ENCODE data around the gene PCTP.

The PCTP gene

DNA sequence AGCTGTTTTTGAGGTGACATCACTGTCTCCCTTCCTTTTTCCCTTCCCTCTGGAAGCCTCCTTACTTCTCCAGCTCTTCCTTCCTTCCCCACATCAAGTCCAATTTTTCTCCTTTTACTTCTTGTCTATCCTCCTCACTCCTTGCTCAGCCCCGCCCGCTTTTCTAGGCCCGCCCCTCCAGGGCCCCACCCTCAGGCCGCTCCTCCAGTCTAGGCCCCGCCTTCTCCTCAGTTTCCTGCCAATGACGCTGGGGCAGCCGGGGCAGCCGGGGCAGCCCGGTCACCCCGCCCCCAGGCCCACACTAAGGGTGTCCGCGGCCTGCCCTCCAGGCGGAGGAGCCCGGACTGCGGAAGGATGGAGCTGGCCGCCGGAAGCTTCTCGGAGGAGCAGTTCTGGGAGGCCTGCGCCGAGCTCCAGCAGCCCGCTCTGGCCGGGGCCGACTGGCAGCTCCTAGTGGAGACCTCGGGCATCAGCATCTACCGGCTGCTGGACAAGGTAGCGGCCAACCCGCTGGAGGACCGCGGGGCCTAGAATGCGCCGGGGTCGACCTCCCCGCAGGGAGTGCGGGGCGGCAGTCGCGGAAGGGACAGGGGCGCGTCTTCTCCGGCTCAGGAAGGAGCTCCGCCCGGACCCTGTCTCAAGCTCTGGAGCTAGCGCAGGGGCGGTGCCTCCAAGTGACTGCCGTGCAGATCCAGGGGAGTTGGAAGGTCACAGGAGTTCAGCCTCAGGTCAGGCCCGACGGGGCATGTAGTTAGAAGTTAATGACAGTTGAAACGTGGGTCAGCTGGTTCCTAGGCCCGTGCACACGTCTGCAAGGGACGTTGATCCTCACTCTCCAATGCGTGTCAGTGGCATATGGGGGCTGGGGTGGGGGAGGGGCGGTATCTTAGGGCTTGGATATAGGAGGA, at the start of gene PCTP:
Gene PCTP (plus strand): TSS at position 302 of the 908 bp plus-strand sequence. CDS start 53 bp downstream, at position 355.
- DNase-seq = peak; percentile 87

DNA sequence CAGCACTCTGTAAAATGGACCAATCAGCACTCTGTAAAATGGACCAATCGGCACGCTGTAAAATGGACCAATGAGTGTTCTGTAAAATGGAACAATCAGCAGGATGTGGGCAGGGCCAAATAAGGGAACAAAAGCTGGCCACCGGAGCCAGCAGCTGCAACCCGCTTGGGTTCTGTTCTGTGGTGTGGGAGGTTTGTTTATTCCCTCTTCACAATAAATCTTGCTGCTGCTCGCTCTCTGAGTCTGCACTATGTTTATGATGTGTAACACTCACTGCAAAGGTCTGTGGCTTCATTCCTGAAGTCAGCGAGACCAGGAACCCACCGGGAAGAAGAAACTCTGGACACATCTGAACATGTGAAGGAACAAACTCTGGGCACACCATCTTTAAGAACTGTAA, 48.7 kb upstream of the PCTP start:
- DNase-seq = no peak

DNA sequence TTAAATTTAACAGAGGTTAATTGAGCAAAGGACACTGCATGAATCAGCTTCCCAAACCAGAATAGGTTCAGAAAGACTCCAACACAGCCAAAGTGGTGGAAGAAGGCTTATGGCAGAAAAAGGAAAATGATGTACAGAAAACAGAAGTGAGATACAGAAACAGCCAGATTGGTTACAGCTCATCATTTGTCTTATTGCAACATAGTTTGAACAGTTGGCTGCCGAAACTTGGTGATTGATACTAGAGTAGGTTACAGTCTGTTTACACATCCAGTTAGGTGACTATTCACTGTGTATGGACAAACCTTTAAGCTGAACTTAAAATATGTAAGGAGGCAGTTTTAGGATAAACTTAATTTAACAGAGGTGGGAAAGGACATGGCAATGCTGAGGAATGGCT, 46.5 kb upstream of the PCTP start:
- no peak for DNase-seq

DNA sequence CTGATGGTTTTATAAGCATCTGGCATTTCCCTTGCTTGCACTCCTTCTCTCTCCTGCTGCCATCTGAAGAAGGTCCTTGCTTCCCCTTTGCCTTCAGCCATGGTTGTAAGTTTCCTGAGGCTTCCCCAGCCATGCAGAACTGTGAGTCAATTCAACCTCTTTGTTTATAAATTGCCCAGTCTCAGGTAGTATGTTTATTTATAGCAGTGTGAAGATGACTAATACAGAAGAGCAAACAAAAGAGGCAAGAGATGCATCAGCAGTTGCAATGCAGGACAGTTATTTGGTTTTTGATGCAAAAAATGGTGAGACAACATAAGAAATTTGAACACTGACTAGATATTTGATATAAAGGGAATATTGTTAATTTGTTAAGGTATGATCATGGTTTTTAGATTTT, 45.0 kb upstream of the PCTP start:
- no peak for DNase-seq

DNA sequence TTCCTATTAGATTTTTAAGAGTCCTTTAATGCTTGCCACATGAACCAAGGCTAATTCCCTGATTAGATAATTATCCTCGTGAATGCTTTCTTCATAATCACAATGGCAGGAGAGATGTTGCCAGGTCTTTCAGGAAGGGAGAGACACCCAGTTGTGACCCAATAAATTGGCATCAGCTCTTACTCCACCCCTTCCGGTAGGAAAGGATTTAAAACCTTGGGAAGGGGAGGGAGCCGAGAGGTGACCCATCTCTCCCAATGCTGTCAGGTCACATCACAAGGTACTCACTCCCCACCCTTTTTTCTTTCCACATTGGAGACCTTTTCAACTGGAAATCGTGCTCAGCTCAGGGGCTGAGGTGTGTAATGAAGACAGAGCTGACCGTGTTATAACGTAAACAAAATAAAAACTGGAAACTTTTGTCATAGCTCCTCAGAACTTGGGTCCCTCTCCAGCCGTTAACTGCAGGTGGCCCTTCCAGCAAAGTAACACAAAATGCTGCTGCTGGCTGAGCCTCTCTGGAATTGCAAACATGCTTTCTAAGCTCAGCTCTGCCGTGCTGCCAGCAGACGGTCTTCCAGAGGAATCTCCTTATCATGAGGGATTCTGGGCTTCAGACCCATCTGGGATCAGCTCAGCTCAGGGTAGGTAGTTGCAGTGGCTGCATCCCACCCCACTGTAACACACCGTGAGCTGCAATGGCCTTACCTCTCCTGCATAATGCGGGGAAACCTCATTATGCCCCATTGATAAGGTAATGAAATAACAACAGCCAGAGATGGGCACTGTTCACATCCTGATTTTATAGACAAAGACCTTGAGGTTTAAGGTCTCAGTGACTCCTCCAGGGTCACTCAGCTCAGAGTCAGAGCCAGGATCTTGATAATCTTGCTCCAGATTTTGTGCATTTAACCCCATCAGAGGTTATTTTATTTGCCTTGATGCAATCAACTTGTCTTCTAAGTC, 43.8 kb upstream of the PCTP start:
- DNase-seq = no peak

DNA sequence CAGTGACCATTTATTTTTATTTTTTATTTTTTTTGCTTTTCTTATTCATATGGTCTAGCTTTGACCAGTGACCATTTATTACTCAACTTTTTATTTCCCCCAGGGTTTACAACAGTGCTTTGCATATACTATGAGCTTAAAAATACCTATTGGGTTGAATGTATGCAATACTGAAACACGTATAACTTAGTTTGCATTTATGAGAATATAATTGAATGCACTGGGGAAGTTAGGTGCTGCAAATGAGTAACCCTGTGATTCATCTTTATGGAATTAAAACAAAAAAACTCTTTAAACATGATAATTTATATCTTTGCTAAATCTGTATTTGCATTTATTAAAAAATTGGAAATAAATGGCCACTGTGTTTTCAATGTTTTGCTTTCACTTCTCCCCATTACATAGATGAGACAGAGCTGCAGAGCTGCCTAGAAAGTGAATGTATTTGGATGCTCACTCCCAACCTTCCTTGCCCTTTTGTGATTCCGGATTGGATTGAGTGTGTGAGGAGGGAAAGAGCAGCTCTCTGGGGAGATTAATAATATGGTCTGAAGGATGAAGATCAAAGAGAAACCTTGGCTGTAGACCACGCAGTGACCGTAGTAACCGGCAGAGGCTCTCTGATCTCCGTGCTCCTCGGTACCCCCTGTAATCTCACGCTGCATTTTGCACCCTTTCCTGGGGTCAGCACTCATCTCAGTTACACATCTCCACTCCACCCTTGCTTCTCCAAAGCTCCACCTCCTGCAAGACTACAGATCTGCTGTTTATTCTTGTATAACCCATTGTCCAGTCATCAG, 42.5 kb upstream of the PCTP start:
- no peak for DNase-seq

DNA sequence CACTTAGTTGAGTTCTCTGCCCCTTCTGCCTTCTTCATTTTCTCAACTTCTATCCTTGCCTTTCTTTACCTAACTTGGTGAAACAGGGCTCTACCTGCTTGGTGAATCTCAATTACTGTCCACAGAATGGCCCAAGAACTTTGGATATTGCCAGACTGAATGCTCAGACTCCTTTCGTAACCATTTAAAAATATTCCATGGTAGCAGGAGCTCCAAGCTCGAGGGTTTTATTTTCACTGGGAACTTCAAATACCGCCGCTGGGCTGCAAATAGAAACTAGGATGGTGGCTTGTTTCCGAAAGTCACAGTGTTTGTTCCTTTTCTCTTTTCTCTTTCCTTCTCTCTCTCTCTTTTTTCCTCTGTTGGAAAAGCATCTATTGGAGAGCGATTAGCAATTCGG, 41.4 kb upstream of the PCTP start:
- no peak for DNase-seq

DNA sequence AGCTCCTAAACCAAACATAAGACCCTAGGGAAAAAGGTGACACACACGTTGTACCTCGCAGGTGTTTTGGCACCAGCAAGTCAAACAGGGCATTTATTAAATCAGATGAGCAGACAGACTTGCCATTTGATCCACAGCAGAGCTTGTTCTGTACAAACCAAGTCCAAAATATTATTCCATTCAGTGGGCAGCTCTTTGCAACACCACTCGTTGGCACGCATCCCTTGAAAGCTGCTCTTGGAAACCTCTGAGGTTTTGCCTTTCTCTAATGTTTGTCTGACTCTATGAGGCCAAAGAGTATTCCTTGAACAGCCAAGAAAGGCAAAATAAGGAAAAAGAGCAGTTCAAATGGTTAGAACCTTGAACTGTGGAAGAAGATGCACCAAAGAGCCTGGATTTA, 40.9 kb upstream of the PCTP start:
- no peak for DNase-seq

DNA sequence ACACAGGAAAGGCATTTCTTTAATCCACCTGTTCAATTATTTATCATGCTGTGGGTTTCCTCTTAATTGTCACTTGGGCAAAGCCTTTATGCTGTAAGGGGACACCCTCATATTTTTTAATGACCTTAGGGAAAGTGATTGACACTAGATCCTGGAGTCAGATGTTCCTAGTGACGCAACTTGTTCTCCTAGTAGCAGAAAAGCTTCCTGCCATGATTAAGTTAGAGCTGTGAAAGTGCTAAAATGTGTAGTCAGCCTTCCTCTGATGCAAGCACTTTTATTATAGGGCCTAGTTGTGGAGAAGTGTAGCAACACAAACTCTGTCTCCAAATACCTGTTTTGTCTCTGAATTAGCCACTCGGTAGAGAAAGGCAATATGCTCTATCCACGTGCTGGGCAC, 40.4 kb upstream of the PCTP start:
- DNase-seq = no peak

DNA sequence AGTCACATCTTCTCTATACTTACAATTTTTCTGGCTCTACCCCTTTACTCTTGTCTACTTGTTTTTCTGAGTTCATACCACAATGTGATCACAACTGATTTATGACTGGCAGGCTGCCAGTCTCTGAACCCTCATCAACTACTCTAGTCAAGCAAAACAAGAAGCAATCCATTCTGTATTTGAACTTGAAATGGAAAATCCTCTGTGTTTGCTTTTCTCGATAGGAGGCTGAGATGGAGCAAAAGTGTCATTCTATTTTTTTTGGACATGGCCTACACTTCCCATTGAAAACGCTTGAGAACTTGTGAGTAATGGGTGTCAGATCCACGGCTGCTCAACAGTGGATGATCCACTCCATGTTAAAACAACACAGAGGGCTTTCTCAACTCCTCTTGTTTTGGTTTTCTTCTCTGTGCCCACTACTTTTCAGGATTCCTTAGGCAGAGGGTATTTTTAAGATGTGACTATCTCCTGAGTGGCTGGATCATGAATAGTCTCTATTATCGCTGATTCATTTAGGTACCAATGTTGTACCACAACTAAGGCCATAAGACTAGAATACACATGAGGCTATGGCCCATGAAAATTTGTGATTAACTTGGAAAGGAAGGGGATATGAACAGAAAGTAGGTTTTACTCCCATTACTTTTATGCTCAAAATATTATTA, 39.9 kb upstream of the PCTP start:
- DNase-seq = no peak

DNA sequence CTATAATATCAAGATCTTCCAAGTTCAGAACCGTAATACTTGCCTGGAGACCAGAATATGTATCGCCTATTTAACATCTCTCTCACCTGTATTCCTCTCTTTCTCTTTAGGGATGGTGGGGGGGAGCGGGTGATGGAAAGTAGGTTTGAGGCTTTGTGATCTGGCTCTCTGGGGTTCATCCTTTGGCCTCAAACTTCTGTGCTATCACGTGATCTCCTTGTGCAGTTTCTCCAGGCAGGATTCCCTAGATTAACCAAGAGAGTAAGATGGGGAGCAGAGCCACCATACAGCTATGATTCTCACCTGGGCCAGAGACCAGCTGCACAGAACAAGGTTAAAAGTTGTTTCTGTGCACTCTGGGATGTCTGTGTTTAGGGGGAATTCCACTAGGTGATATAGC, 33.4 kb upstream of the PCTP start:
- no peak for DNase-seq

DNA sequence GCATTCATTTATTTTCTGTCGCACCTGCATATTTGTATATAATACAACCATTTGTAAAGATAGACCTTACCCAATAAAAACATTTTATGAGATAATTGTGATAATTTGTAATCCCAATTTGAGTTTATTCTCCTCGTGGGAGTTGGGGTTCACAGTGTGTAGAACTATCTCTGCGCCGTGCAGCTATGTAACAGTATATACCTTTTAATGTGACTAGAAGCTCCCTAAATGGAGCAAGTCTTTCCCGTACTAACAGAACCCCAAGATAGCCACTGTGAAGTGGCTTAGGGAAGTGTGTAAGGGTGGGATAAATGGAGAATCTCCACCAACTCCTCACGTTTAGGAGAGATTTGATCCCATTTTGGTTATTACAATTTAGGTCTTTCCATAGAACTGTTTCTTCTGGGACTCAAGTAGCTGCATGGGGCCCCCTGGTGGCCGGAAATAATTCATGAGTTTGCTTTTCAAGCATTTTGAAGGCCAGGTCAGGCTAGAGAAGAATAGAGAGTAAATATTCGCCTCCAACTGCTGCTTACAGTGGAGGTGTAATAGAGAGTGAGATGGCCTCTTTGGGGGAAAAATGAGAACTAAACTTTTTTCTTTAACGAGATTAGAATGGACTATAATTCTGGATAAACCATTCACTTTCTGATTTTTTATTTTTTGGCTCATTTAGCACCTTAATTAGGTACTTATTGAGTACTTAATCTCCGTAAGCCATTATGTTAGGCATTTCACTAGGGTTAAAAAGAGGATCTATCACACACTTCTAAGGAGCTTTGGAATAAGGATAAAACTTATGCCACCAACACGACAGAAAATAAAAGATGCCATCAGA, 32.7 kb upstream of the PCTP start:
- DNase-seq = peak; percentile 65

DNA sequence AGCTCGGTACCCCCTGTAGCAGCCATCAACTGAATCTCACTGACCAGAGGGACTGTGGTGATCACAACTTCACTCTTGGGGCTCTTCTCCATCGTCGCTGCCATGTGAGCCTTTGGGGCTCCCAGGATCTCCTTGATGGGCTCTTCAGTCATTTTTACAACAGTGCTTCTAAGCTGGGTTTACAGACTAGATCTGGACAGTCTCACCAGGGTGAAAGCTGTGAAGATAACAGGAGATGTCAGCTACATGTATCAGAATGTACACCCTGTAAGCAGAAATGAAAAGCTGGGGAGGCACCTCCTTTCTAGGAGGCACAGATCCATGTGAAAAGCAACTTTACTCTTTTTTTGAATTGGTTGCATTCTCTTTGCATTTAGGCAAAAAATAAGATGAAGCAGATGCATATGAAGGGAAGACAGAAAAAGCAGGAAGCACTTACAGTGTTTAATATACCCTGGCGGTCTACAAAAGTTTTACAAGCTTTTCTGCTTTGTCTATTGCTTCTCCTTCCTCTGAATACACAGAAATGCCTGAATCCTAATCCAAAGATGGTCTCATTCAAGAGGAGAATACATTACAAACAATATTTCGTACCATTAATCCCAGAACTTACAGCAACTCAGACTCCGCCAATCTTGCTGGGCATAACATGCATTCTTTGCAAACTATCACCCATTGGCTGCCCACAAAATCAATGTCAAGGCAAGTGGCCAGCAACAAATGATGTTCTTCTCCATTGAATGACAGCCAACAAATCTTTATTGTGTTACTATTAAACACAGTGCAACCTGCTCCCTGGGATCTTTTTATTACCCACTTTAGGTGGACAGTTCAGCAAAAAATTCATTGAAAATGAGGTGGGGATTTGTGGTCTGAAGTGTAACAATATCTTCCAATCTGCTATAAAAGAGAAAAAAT, 29.7 kb upstream of the PCTP start:
- no peak for DNase-seq

DNA sequence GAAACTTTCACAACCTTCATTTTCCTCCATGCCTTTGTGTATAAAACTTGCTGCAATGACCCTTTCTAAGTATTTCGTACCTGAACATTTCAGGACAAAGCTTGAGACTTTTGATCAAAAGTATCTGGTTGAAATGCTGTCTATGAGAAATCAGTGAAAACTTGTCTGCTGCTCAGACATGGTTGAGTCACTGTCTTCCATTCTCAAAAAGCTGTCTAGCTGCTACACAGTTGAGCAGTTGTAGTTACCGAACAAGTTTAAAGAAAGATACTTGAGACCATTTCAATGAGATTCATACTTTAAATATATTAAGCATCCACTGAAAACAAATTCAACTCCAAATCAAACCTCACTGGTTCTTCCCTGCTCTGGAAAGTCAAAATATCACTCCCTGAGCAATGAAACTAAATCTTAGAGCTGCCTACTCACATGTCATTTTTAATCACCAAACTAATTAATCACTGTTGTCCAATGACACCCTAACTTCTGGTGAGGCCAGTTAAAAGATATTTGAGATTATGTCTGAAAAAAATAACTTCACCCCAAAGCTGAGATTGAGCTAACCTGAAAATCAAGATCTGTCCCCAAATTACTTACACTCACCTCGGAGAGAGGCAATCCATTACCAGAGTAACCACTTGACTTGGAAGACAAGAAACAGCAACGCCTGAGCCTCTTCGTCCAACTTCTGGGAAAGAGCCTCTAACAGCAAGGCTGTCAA, 28.7 kb upstream of the PCTP start:
- DNase-seq = no peak

DNA sequence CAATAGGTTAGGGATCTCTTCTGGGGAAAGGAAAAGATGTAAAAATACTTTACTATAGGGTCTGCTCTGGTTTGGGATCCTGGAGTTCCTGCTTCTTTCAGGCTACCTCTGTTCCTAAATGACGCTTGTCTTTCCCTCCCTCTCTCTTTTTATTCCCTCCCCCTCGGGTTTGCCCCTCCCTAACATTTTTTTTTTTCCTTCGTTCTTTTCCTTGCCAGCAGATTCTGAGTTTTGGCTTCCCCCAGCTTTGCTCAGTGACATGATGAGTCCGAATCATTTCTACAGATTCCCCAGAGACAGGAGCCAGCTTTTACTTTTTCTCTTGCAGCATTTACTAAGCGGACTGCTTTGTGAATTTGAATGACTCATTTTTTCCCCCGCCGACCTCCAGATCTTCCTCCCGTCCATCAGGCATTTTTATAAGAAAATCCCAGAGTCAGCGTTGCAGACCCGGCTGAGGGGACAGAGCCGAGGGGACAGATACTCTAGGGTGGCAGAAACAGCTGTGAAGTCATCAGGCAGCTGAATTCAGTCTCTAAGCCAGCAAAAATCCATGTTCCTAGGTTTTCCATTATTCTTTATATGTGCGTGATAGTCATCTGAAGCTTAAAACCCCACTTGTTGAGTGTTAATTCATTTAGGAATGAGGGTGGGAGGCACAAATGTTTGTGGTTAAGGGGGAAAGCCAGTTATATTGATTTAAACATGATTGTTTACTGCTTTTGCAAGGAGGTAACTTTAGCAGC, 27.9 kb upstream of the PCTP start, which contains the start of gene TMEM100:
Gene TMEM100 (minus strand): TSS at position 123 of the 746 bp plus-strand sequence. CDS start 1,794 bp downstream, outside the sequence.
- DNase-seq = no peak

DNA sequence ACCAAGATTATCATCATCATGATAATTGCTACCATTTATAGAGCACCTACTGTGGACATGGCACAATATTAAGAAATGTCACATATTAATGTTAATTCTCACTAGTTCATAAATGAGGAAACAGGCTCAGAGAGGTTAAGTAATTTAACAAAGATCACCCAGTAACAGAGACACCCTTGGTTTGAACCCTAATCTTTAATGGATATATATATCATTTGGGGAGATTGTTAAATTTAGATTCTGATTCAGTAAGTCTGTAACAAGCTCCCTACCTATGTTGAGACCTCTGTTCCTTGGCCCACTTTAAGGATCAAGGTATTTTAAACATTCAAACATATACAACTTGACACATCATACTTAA, 27.4 kb upstream of the PCTP start:
- DNase-seq = no peak

DNA sequence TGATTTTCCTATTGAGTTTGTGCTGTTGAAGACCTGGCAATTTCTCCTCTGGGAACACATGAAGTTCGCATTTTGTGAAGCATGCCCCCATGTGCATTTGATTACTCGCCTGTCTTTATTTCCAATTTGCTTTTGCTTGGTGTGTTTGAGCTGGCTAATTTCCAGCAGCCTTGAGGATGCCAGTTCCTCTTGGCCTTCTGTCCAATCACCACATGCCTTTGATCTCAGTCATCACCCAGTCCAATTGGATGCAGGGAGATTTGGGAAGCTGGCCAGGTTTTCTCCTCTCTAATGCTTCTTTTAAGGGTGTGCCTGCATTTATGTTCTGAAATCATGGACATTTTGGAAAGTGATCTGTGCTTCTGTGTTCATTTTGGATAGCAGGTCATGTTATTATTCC, 24.4 kb upstream of the PCTP start:
- DNase-seq = no peak

DNA sequence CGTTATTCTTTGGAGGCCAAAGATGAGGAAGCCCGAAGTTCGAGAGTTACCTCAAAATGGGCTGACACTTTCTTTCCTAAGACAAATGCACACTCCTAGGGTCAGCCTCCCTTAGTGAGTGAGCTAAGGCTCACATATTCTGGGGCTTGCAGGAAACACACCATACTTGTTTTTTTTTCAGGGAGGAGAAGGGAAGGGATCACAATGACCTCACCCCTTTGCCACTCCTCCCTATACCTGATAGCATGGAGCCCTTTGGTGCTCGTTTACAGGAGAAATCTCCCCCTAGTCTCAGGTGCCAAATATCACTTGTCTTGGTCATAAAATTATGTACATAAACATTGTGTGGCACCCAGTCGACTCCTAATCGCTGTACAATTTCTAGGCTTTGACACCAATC, 23.6 kb upstream of the PCTP start:
- DNase-seq = no peak

DNA sequence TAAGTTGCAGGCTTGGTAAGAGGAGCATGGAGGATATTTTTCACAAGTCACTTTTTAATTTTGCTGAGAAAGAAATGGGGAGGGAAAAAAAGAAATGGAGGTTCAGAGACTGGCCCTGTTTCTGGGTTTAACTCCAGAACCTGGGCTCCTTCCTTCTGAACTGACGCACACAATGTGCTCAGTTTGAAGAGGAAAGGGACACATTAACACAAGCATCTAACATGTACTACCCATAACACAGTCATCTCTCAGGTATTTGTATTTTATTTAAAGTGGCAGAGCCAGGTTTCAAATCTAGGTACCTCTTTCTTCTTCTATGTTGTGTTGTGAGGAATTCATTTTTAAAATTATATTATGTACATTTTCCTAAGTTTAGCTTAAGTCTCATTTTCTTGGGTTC, 22.9 kb upstream of the PCTP start:
- DNase-seq = no peak

All from activated naive CD4-positive, alpha-beta T cell treated with Interleukin-2 at 50 U/mL for 16 hours (primary cell).